Measurements from ENCODE around the gene ST3GAL4.
"Not testable (repeated sequence)": the region's sequence is repeated elsewhere in the genome, so short reads cannot be mapped to it uniquely, and the experiment has no call there.

The ST3GAL4 gene

GRCh38 chr11:126355324-126355925, at the start of gene ST3GAL4:
Gene ST3GAL4, plus strand, starts transcription at chr11:126355686. Its CDS starts 50,470 bp downstream, at chr11:126406156.
- H3K4me1 Mint-ChIP-seq, result peaks cover 20% of the 10 kb centered on the region

GRCh38 chr11:126305699-126306098, 49.8 kb upstream of the ST3GAL4 start:
- Mint-ChIP-seq H3K4me3 (peak overlapping the region; percentile 67), H3K27ac (peak overlapping the region; percentile 95), H3K36me3 (peaks cover 25% of the 10 kb centered on the region), H3K9me3 (no peaks in the 10 kb centered on the region), H3K27me3 (no peaks in the 10 kb centered on the region), H3K4me1 (peaks cover 55% of the 10 kb centered on the region)
- peak; percentile 60 for ATAC-seq

More at GRCh38 chr11:126355324-126355925, at the start of gene ST3GAL4:
- Mint-ChIP-seq H3K27me3 (no peaks in the 10 kb centered on the region), H3K27ac (peak within 1 kb of the TSS; percentile 79), H3K4me3 (peak within 1 kb of the TSS; percentile 85), H3K36me3 (peaks cover 5% of the 10 kb centered on the region), H3K9me3 (no peaks in the 10 kb centered on the region)
- peak; percentile 77 for ATAC-seq

DNA sequence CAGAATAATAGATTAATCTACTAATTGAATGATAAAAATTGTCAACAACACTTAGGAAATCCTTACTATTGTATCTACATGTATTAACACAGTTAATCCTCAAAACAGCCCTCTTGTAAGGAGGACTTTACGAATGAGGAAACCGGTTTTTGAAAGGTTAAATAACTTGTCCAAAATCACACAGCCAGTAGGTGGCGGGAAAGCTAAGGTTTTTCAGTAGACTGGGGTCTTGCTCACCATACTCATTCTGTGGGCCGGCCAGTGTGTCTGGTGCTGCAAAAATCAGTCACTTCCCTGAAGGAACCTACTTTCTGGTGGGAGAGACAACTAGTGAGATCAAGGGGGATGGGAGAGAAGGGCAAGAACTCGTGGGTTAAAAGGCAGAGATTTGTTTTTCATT, 47.8 kb upstream of the ST3GAL4 start:
- Mint-ChIP-seq H3K36me3 (peaks cover 36% of the 10 kb centered on the region), H3K27ac (peak overlapping the region; percentile 33)

DNA sequence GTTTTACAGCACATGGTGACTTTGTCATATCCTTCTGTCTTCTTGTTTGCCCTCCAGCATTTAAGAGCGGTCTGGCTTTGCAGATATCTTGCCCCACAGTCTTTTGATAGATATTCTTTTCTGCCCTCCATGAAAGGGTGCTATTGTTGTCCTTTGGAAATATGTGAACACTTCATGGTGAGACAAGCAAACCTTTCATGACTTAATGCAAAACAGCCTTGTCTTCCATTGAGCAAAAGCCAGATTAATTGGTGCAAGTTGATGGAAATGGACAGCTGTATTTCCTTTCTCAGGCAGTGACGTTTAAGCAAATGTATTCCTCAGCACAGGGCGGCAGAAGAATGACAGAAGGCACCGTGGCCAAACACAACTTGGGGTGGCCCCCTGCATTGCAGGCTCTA, 47.2 kb upstream of the ST3GAL4 start:
- no peak for ATAC-seq
- peak overlapping the region; percentile 44 for H3K27ac Mint-ChIP-seq
- H3K4me1 Mint-ChIP-seq, result peaks cover 68% of the 10 kb centered on the region
- H3K9me3 Mint-ChIP-seq, result no peaks in the 10 kb centered on the region
- no peak overlapping the region for H3K4me3 Mint-ChIP-seq
- peaks cover 42% of the 10 kb centered on the region for H3K36me3 Mint-ChIP-seq
- no peaks in the 10 kb centered on the region for H3K27me3 Mint-ChIP-seq

More for the DNA sequence above, 47.8 kb upstream of the ST3GAL4 start:
- H3K27me3 Mint-ChIP-seq, result no peaks in the 10 kb centered on the region
- no peaks in the 10 kb centered on the region for H3K9me3 Mint-ChIP-seq
- peaks cover 68% of the 10 kb centered on the region for H3K4me1 Mint-ChIP-seq
- H3K4me3 Mint-ChIP-seq, result no peak overlapping the region
- no peak for ATAC-seq

- peaks cover 70% of the 10 kb centered on the region for H3K4me1 Mint-ChIP-seq
- H3K27ac Mint-ChIP-seq, result peak overlapping the region; percentile 44
- H3K27me3 Mint-ChIP-seq, H3K4me3 Mint-ChIP-seq, H3K9me3 Mint-ChIP-seq, ATAC-seq: not testable (repeated sequence)
- peaks cover 47% of the 10 kb centered on the region for H3K36me3 Mint-ChIP-seq
Measured at GRCh38 chr11:126308771-126309170, 46.7 kb upstream of the ST3GAL4 start.

- Mint-ChIP-seq H3K4me1 (peaks cover 66% of the 10 kb centered on the region), H3K9me3 (no peaks in the 10 kb centered on the region), H3K4me3 (no peak overlapping the region), H3K27me3 (no peaks in the 10 kb centered on the region), H3K36me3 (peaks cover 57% of the 10 kb centered on the region), H3K27ac (peak overlapping the region; percentile 54)
- ATAC-seq, result peak; percentile 76
Measured at GRCh38 chr11:126310200-126310991, 45.1 kb upstream of the ST3GAL4 start.

GRCh38 chr11:126310992-126311310, 44.5 kb upstream of the ST3GAL4 start:
- Mint-ChIP-seq H3K27ac (peak overlapping the region; percentile 4), H3K4me3 (no peak overlapping the region), H3K27me3 (no peaks in the 10 kb centered on the region), H3K36me3 (peaks cover 54% of the 10 kb centered on the region), H3K4me1 (peaks cover 62% of the 10 kb centered on the region), H3K9me3 (no peaks in the 10 kb centered on the region)
- ATAC-seq, result no peak

DNA sequence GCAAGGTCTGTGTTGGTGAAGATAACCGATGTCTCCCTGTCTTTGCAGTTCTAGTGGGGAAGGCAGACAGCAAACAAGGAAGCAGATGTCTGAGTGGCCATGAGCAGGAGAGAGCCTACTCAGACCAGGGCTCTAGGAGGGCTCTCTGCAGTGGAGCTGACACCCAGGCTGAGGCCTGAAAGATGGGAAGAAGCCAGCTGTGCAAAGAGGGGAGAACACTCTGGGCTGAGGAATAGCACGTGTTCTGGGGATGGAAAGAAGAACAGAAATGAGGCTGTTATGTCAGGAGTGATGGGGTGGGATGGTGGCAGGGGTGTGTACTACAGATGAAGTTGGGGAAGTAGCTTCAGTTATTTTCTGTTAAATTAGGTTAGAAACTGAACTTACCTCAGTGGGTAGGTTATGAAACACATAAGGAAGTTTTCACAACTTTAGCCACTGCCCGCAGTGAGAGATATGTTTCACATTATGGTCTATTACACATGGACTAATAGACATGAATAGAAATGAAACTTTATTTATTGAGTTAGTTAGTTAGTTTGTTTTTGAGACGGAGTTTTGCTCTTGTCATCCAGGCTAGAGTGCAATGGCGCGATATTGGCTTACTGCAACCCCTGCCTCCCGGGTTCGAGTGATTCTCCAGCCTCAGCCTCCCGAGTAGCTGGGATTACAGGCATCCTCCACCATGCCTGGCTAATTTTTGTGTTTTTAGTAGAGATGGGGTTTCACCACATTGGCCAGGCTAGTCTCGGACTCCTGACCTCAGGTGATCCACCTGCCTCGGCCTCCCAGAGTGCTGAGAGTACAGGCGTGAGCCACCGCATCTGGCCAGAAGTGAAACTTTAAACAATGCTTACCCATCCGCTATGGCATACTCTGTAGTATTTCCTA, 43.8 kb upstream of the ST3GAL4 start:
- no peaks in the 10 kb centered on the region for H3K9me3 Mint-ChIP-seq
- peak overlapping the region; percentile 4 for H3K27ac Mint-ChIP-seq
- no peak overlapping the region for H3K4me3 Mint-ChIP-seq
- H3K36me3 Mint-ChIP-seq, result peaks cover 60% of the 10 kb centered on the region
- H3K4me1 Mint-ChIP-seq, result peaks cover 60% of the 10 kb centered on the region
- peak; percentile 66 for ATAC-seq
- H3K27me3 Mint-ChIP-seq, result no peaks in the 10 kb centered on the region

DNA sequence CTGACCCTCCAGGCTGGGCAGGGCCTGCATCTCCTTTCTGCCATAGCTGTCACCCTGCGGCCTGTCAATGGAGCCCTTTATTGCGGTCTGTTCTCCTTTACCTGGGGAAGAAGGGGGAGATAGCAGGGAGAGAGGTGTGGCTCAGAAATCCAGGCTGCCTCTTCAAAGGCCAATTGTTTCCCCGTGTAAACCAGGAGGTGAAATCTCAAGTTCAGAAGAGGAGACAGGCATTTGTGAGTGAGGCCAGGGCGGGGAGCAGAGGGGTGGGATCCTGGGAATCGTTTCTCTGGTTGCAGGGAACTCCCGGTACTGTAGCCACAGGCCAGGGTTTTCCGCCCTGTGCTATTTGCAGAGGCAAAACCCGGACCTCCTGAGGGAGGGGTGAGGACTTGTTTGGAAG, 42.5 kb upstream of the ST3GAL4 start:
- no peak for ATAC-seq
- H3K4me1 Mint-ChIP-seq, result peaks cover 61% of the 10 kb centered on the region
- H3K9me3 Mint-ChIP-seq, result no peaks in the 10 kb centered on the region
- H3K36me3 Mint-ChIP-seq, result peaks cover 67% of the 10 kb centered on the region
- H3K27ac Mint-ChIP-seq, result no peak overlapping the region
- no peak overlapping the region for H3K4me3 Mint-ChIP-seq
- no peaks in the 10 kb centered on the region for H3K27me3 Mint-ChIP-seq

DNA sequence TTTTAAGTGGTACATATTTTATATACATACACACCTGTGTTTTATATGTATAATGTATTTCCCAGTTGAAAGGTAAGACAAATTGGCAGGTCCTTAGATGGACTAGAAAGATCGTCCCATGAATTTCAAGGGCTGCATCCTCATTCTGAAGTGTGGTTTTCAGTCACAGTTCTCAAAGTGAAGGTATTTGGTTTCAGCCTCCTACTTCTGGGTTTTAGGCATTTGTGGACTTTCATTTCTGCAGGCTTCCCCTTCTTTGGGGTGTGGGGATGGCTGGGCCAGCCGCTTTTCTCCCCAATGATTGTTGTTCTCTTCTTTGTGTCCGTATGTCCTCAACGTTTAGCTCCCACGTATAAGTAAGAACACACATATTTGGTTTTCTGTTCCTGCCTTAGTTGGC, 41.7 kb upstream of the ST3GAL4 start:
- Mint-ChIP-seq H3K9me3 (no peaks in the 10 kb centered on the region), H3K4me3 (no peak overlapping the region), H3K4me1 (peaks cover 66% of the 10 kb centered on the region), H3K27ac (no peak overlapping the region), H3K27me3 (no peaks in the 10 kb centered on the region), H3K36me3 (peaks cover 71% of the 10 kb centered on the region)
- peak; percentile 25 for ATAC-seq

DNA sequence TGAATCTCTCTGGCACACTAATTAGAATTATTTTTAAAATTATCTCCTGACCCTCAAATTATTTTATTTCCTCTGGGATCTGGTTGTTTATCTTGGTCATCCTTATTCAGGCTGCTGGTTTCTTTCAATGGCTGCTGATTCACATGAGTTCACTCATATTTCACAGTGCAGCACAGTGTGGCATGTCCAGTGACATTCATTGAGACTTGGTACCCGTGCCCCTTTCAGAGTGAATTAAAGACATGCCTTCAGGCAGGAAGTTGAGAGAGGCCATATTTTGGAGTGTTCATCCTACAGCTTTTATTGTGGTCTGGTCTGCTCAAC, 38.1 kb upstream of the ST3GAL4 start:
- peaks cover 49% of the 10 kb centered on the region for H3K4me1 Mint-ChIP-seq
- no peak for ATAC-seq
- H3K9me3 Mint-ChIP-seq, result no peaks in the 10 kb centered on the region
- H3K27me3 Mint-ChIP-seq, result no peaks in the 10 kb centered on the region
- no peak overlapping the region for H3K27ac Mint-ChIP-seq
- peaks cover 79% of the 10 kb centered on the region for H3K36me3 Mint-ChIP-seq
- no peak overlapping the region for H3K4me3 Mint-ChIP-seq

DNA sequence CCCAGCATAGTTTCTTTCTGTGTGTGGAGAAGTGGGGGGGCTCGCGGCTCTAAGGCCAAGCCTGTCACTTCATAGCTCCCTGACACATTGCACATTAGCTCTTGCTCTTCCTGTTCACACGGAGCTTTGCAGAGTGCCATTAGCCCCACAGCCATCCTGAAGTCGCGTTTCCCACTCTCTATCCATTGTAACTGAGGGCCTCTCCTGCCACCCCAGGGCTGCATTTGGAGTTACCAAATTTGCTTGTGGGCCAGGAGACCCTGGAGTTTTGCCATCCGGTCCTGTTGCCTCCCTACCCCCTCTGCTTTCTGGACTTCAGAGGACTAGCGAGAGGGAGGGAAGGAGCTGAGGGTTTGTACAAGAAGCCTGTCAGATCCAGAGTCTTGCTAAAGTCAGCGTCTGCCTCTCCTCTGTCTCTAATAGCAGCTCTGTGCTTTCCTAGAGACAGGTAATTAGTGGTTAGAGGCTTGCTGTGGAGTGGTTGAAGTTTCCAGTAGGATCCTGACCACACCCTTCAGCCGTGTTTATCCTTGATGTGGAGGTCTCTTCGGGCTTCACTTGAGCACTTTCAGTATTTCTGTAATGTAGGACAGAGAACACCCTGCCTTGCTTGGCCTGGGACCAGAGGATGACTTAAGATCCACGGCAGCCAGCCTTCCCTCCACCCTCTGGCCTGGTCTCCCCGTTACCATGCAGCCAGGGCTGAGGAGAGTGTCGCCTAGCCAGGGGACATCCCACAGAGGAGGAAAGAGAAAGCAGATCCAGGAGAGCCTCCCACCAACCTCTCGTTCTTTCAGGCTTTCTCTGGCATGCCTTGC, 37.5 kb upstream of the ST3GAL4 start:
- H3K4me1 Mint-ChIP-seq, result peaks cover 45% of the 10 kb centered on the region
- no peak for ATAC-seq

GRCh38 chr11:126318574-126319373, 36.7 kb upstream of the ST3GAL4 start:
- Mint-ChIP-seq H3K4me3 (no peak overlapping the region), H3K36me3 (peaks cover 67% of the 10 kb centered on the region), H3K27ac (peak overlapping the region; percentile 68), H3K9me3 (no peaks in the 10 kb centered on the region), H3K27me3 (no peaks in the 10 kb centered on the region), H3K4me1 (peaks cover 37% of the 10 kb centered on the region)
- peak; percentile 74 for ATAC-seq

More for the DNA sequence above, 37.5 kb upstream of the ST3GAL4 start:
- H3K36me3 Mint-ChIP-seq, result peaks cover 75% of the 10 kb centered on the region
- no peak overlapping the region for H3K4me3 Mint-ChIP-seq
- H3K27ac Mint-ChIP-seq, result peak overlapping the region; percentile 68
- H3K27me3 Mint-ChIP-seq, result no peaks in the 10 kb centered on the region
- H3K9me3 Mint-ChIP-seq, result no peaks in the 10 kb centered on the region

DNA sequence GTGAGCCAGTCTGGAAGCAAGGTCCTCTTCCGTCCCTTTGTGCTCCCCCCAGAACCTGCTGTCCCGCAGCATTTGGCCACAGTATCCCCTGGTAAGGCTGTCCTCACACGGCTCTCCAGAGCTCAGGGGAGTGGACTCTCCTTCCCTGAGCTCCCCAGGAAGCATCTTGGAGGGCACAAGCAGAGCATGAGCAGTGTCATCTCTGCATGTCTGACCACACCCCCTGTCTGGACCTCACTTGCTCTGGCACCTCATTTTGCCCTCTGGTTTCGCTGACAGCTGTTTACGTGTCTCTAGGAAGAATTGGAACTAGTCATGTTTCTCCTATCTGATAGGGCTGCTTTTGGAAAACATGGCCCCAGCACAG, 36.1 kb upstream of the ST3GAL4 start:
- no peak overlapping the region for H3K4me3 Mint-ChIP-seq
- H3K36me3 Mint-ChIP-seq, result peaks cover 61% of the 10 kb centered on the region
- no peak for ATAC-seq
- peaks cover 31% of the 10 kb centered on the region for H3K4me1 Mint-ChIP-seq
- no peak overlapping the region for H3K27ac Mint-ChIP-seq
- no peaks in the 10 kb centered on the region for H3K9me3 Mint-ChIP-seq
- H3K27me3 Mint-ChIP-seq, result no peaks in the 10 kb centered on the region
